ENCODE measurements around the gene NRN1.
"Not testable (repeated sequence)": the region's sequence is repeated elsewhere in the genome, so short reads cannot be mapped to it uniquely, and the experiment has no call there.

NRN1 gene

GRCh38 chr6:5981126-5982026, 25.3 kb downstream of the NRN1 start:
- no peak for DNase-seq

DNA sequence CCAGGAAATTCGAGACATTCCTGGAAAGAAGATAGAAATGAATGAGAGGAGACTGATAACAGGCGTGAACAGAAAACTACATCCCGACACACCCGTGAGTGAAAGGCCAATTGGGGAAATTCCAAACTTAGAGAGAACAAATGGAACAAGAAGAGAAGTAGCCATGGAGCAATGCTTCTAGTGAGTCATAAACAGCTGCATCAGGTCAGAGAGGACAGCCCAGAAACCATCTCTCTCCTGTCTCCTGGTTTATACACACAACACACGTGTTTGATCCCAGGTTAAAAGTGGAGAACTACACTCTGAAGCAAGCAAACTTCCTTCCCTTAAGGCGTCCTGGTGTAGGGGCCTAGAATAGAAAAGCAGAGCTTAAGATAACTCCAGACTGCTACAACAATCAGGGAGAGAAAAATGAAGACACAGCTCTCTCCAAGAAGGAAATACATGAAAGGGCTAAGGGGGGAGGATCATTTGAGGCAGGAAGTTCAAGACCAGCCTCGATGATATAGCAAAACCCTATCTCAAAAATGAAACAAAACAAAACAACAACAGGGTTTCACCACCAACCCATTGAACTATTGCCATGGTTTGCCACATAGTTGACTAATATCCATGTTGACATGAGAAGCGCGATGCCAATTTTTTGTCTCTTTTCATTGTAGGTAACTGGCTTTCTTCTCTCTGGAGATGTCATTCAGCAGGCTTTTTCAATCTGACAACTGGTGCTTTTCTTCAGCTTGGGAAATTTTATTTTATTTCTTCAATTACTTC, 26.9 kb downstream of the NRN1 start:
- no peak for DNase-seq

DNA sequence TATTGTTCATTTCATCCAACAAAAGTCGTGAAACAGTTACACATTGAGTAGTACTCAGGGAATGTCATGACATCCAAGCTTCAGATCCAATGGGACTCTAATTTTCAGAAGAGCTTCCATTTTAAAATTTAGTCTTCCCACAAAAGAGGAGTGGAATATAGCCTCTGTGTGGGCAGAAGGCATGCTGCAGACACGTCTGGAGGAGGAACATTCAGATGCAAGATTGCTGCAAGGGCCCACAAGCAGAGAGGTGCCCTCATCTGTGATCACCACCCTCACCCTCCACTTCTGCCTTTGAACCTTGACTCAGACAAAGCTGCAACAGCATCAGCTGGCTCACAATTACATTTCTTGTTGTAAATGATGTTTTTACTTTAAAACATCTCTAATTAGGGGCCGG, 29.9 kb downstream of the NRN1 start:
- no peak for DNase-seq

DNA sequence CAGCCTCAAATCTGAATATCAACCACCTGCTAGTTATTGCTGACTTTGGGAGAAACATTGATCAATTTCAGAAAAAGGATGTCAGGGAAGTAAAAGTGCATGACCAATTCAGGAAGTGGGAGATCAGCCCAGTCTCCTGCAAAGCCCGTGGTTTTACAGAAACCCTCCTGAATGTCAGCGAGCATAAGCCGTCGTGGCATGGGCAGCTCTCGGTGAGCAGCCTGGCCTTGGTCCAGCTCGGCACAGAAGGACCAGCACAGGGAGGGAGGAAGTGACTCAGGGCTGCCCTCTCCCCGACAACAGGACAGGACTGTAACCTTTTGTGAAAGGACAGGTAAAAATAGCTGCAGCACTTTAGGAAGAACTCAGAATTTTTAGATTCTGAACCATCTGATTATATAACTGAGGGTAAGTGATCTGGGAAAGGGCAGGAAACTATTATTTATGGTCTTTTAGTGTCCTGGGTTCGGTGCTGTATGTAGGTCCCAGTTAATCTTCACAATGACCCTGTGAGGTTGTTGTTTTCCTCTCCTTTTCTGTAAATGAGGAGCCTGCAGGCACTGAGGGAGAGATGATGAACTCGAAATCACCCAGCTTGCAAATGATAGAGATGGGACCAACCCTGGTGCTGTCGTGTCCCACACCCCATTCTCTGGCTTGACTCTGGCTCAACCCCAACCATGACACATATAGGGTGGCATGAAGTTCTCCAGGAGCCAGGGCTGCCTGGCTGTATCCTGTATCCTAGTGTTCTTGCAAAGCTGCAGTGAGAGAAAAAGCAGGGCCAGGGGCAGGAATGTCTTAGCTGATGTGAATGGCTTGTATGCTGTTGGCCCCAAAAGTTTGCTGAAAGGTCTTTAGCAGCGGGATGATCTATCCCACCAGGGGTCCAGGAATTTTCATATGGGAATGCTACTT, 37.6 kb downstream of the NRN1 start:
- DNase-seq: no peak

- not testable (repeated sequence) for DNase-seq
These were observed 38.7 kb downstream of the NRN1 start for GRCh38 chr6:5968036-5968435.

- no peak for DNase-seq
These were observed 39.1 kb downstream of the NRN1 start for GRCh38 chr6:5967594-5967993.

DNA sequence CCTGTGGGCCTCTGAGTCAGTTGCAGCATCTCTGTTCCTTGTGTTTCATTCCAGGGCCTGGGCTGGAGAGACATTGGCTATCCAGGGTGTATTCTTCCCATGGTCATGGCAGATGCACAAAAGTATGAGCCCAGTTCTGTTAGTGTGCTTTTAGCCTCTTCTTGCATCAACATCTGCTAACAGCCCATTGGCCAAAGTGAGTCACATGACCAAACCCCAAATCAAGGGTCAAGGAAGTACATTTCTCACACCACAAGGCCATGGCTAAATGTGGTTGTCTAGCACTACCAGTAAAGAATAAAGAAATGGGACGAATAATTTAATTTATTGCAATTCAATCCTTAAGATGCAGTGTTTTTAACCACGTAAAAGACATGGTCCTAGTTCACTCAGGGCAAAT, 43.9 kb downstream of the NRN1 start:
- no peak for DNase-seq

- no peak for DNase-seq
These were observed 44.9 kb downstream of the NRN1 start for GRCh38 chr6:5961836-5962235.

GRCh38 chr6:5960456-5960855, 46.3 kb downstream of the NRN1 start:
- no peak for DNase-seq

GRCh38 chr6:5958921-5959320, 47.8 kb downstream of the NRN1 start:
- no peak for DNase-seq

GRCh38 chr6:5956939-5957338, 49.8 kb downstream of the NRN1 start:
- no peak for DNase-seq

DNA sequence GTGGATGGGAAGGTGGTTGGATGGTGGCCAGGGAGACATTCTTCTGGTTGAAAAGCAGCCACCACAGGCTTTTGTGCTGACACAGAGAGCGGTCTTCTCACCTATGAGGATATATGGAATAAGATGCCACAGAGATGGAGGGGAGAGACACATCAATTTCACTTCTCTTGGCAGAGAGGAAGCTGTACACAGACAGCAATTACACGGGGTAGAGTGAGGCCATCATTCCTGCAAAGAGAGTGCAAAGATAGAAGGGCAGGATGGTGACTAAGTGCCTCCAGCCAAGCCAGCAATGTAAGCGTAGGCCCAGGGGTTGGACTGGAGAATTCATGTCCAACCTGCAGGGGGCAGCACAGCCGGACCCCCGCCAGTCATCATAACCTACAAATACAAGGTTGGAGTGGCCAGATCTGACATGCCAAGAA, 56.4 kb downstream of the NRN1 start:
- no peak for DNase-seq

Data from NCI-H1436 treated with DMSO at 0.1 percent for 48 hours (cell line).